ENCODE data around the gene BRMS1. TPM values are rescaled to one million over a fixed set of nuclear protein-coding genes. Genes with fewer than 3 reads are reported as not detected.

BRMS1 gene
- total RNA-seq, 2 experiments from 2014 or later: 47.5 to 48.8 TPM

GRCh38 chr11:66334605-66335442, 10.1 kb downstream of the BRMS1 start:
- Mint-ChIP-seq H3K36me3 (peaks cover 2% of the 10 kb centered on the region), H3K27ac (peak overlapping the region; percentile 56), H3K27me3 (no peaks in the 10 kb centered on the region), H3K4me3 (peak overlapping the region; percentile 78), H3K4me1 (peaks cover 27% of the 10 kb centered on the region), H3K9me3 (no peaks in the 10 kb centered on the region)
- DNase-seq: no peak

GRCh38 chr11:66333896-66334604, 10.9 kb downstream of the BRMS1 start:
- no peak for DNase-seq
- Mint-ChIP-seq H3K4me3 (no peak overlapping the region), H3K27ac (no peak overlapping the region), H3K4me1 (peaks cover 27% of the 10 kb centered on the region), H3K36me3 (peaks cover 2% of the 10 kb centered on the region), H3K27me3 (no peaks in the 10 kb centered on the region), H3K9me3 (no peaks in the 10 kb centered on the region)

GRCh38 chr11:66333220-66333877, 11.6 kb downstream of the BRMS1 start:
- H3K4me3 Mint-ChIP-seq: no peak overlapping the region
- no peaks in the 10 kb centered on the region for H3K9me3 Mint-ChIP-seq
- DNase-seq: no peak
- no peaks in the 10 kb centered on the region for H3K36me3 Mint-ChIP-seq
- H3K4me1 Mint-ChIP-seq: peaks cover 31% of the 10 kb centered on the region
- H3K27me3 Mint-ChIP-seq: no peaks in the 10 kb centered on the region
- no peak overlapping the region for H3K27ac Mint-ChIP-seq

- no peak overlapping the region for H3K27ac Mint-ChIP-seq
- H3K4me1 Mint-ChIP-seq: peaks cover 33% of the 10 kb centered on the region
- no peaks in the 10 kb centered on the region for H3K36me3 Mint-ChIP-seq
- H3K4me3 Mint-ChIP-seq: no peak overlapping the region
- no peaks in the 10 kb centered on the region for H3K9me3 Mint-ChIP-seq
- no peaks in the 10 kb centered on the region for H3K27me3 Mint-ChIP-seq
- DNase-seq: no peak
These were observed 12.3 kb downstream of the BRMS1 start for GRCh38 chr11:66332371-66333219.

- Mint-ChIP-seq H3K27me3 (no peaks in the 10 kb centered on the region), H3K4me1 (peaks cover 29% of the 10 kb centered on the region), H3K36me3 (no peaks in the 10 kb centered on the region), H3K9me3 (no peaks in the 10 kb centered on the region), H3K4me3 (no peak overlapping the region), H3K27ac (no peak overlapping the region)
- DNase-seq: no peak
These were observed 13.1 kb downstream of the BRMS1 start for GRCh38 chr11:66331542-66332370.

GRCh38 chr11:66330931-66331330, 14.0 kb downstream of the BRMS1 start:
- H3K27me3 Mint-ChIP-seq: no peaks in the 10 kb centered on the region
- H3K27ac Mint-ChIP-seq: no peak overlapping the region
- H3K4me1 Mint-ChIP-seq: peaks cover 25% of the 10 kb centered on the region
- no peak for DNase-seq
- no peak overlapping the region for H3K4me3 Mint-ChIP-seq
- no peaks in the 10 kb centered on the region for H3K36me3 Mint-ChIP-seq
- no peaks in the 10 kb centered on the region for H3K9me3 Mint-ChIP-seq

- DNase-seq: no peak
- Mint-ChIP-seq H3K36me3 (no peaks in the 10 kb centered on the region), H3K9me3 (no peaks in the 10 kb centered on the region), H3K27ac (no peak overlapping the region), H3K4me1 (peaks cover 26% of the 10 kb centered on the region), H3K4me3 (no peak overlapping the region), H3K27me3 (no peaks in the 10 kb centered on the region)
These were observed 15.7 kb downstream of the BRMS1 start for GRCh38 chr11:66329165-66329673.

- peak; percentile 85 for DNase-seq
- no peaks in the 10 kb centered on the region for H3K9me3 Mint-ChIP-seq
- peaks cover 26% of the 10 kb centered on the region for H3K4me1 Mint-ChIP-seq
- H3K4me3 Mint-ChIP-seq: peak overlapping the region; percentile 62
- no peaks in the 10 kb centered on the region for H3K36me3 Mint-ChIP-seq
- peak overlapping the region; percentile 26 for H3K27ac Mint-ChIP-seq
- no peaks in the 10 kb centered on the region for H3K27me3 Mint-ChIP-seq
These were observed 16.4 kb downstream of the BRMS1 start for GRCh38 chr11:66328302-66329144.

- Mint-ChIP-seq H3K4me3 (no peak overlapping the region), H3K4me1 (peaks cover 26% of the 10 kb centered on the region), H3K27ac (peak overlapping the region; percentile 26), H3K27me3 (no peaks in the 10 kb centered on the region), H3K36me3 (no peaks in the 10 kb centered on the region), H3K9me3 (no peaks in the 10 kb centered on the region)
- DNase-seq: no peak
These were observed 16.9 kb downstream of the BRMS1 start for GRCh38 chr11:66328031-66328301.

- H3K36me3 Mint-ChIP-seq: no peaks in the 10 kb centered on the region
- no peak overlapping the region for H3K4me3 Mint-ChIP-seq
- no peak for DNase-seq
- H3K27me3 Mint-ChIP-seq: no peaks in the 10 kb centered on the region
- H3K4me1 Mint-ChIP-seq: peaks cover 29% of the 10 kb centered on the region
- H3K27ac Mint-ChIP-seq: peak overlapping the region; percentile 26
- H3K9me3 Mint-ChIP-seq: no peaks in the 10 kb centered on the region
These were observed 17.5 kb downstream of the BRMS1 start for GRCh38 chr11:66327171-66328030.

- no peaks in the 10 kb centered on the region for H3K9me3 Mint-ChIP-seq
- no peak overlapping the region for H3K4me3 Mint-ChIP-seq
- H3K27me3 Mint-ChIP-seq: no peaks in the 10 kb centered on the region
- H3K4me1 Mint-ChIP-seq: peaks cover 32% of the 10 kb centered on the region
- H3K36me3 Mint-ChIP-seq: no peaks in the 10 kb centered on the region
- H3K27ac Mint-ChIP-seq: peak overlapping the region; percentile 80
- peak; percentile 58 for DNase-seq
These were observed 18.4 kb downstream of the BRMS1 start for GRCh38 chr11:66326261-66327111.

- Mint-ChIP-seq H3K4me3 (no peak overlapping the region), H3K9me3 (peaks cover 3% of the 10 kb centered on the region), H3K27ac (no peak overlapping the region), H3K27me3 (no peaks in the 10 kb centered on the region), H3K4me1 (peaks cover 33% of the 10 kb centered on the region), H3K36me3 (peaks cover under 1% of the 10 kb centered on the region)
- no peak for DNase-seq
These were observed 19.6 kb downstream of the BRMS1 start for GRCh38 chr11:66325263-66325671.

Measured in activated naive CD8-positive, alpha-beta T cell treated with anti-CD3 and anti-CD28 coated beads for 36 hours (primary cell).